Gastrocnemius medialis (tissue), 4 donors: ENCODE results near the gene PDXDC1.
"Not testable (repeated sequence)": the region's sequence is repeated elsewhere in the genome, so short reads cannot be mapped to it uniquely, and the experiment has no call there.

Experiments used
- CTCF ChIP-seq, 5 experiments: fragments of 450-650 bp in 3 of 5; fragments of 200-600 bp in 2 of 5; sonication (generic) in 2 of 5; IDR thresholded peaks in 4 of 5; conservative IDR thresholded peaks in 1 of 5; 1 replicate in 4 of 5; 2 replicates in 1 of 5; pipeline ENCODE4 v1.5.1; 2016 to 2019; ENCODE audit warnings: antibody characterized with exemption in 5 of 5, mild to moderate bottlenecking in 3 of 5, moderate library complexity in 3 of 5
- POLR2A ChIP-seq, 2 donors: fragments of 450-650 bp; IDR thresholded peaks; one replicate each; pipeline ENCODE4 v1.6.1; 2017; ENCODE audit warnings: antibody characterized with exemption in 2 of 2, mild to moderate bottlenecking in 2 of 2, moderate library complexity in 2 of 2

- not testable (repeated sequence) for TF ChIP-seq CTCF (IDR thresholded peaks at IDR 0.05 in 4 of 5, conservative IDR thresholded peaks at IDR 0.05 in 1 of 5); POLR2A (IDR thresholded peaks at IDR 0.05)
Measured at GRCh38 chr16:15090663-15091269, 115.9 kb downstream of the PDXDC1 start.
